Fibroblast of skin of right biceps (primary cell): ENCODE data around the gene ARG1.
"Not testable (repeated sequence)": the region's sequence is repeated elsewhere in the genome, so short reads cannot be mapped to it uniquely, and the experiment has no call there.

Source experiments
- DNase-seq: peaks from one replicate; pipeline ENCODE4 v3.0.0-alpha.2; 2013

The ARG1 gene

GRCh38 chr6:131572686-131573415 lies at the start of gene ARG1:
ARG1 (plus strand) TSS chr6:131573226; CDS start chr6:131573283, 57 bp downstream.
- no peak for DNase-seq

- DNase-seq = no peak
These were observed 48.9 kb upstream of the ARG1 start for GRCh38 chr6:131523988-131524673.

GRCh38 chr6:131524695-131525336 lies 48.2 kb upstream of the ARG1 start:
- no peak for DNase-seq

GRCh38 chr6:131530936-131531335 lies 42.1 kb upstream of the ARG1 start:
- not testable (repeated sequence) for DNase-seq

- not testable (repeated sequence) for DNase-seq
These were observed 41.3 kb upstream of the ARG1 start for GRCh38 chr6:131531681-131532080.

- DNase-seq = no peak
These were observed 40.4 kb upstream of the ARG1 start for GRCh38 chr6:131532580-131533039.

- DNase-seq = not testable (repeated sequence)
These were observed 34.4 kb upstream of the ARG1 start for GRCh38 chr6:131538615-131539014.

- no peak for DNase-seq
These were observed 27.7 kb upstream of the ARG1 start for GRCh38 chr6:131545317-131545716.

GRCh38 chr6:131547488-131547887 lies 25.5 kb upstream of the ARG1 start:
- DNase-seq = no peak

- DNase-seq = no peak
These were observed 24.6 kb upstream of the ARG1 start for GRCh38 chr6:131548441-131548840.

- DNase-seq = no peak
These were observed 23.2 kb upstream of the ARG1 start for GRCh38 chr6:131549811-131550210.

- DNase-seq = no peak
These were observed 21.1 kb upstream of the ARG1 start for GRCh38 chr6:131551902-131552301.

GRCh38 chr6:131552572-131552971 lies 20.5 kb upstream of the ARG1 start:
- no peak for DNase-seq

- DNase-seq = no peak
These were observed 17.0 kb upstream of the ARG1 start for GRCh38 chr6:131555992-131556391.

GRCh38 chr6:131558922-131559321 lies 14.1 kb upstream of the ARG1 start:
- no peak for DNase-seq

- no peak for DNase-seq
These were observed 10.9 kb upstream of the ARG1 start for GRCh38 chr6:131561925-131562707.

- DNase-seq = no peak
These were observed 8.0 kb upstream of the ARG1 start for GRCh38 chr6:131565056-131565455.

- no peak for DNase-seq
These were observed 4.3 kb upstream of the ARG1 start for GRCh38 chr6:131568726-131569125.

- DNase-seq = no peak
These were observed 1.1 kb downstream of the ARG1 start for GRCh38 chr6:131574133-131574532.

GRCh38 chr6:131574686-131575085 lies 1.7 kb downstream of the ARG1 start:
- DNase-seq = no peak

- DNase-seq = no peak
These were observed 2.9 kb downstream of the ARG1 start for GRCh38 chr6:131575834-131576478.

GRCh38 chr6:131581523-131581922 lies 8.5 kb downstream of the ARG1 start:
- DNase-seq = no peak

- no peak for DNase-seq
These were observed 13.5 kb downstream of the ARG1 start for GRCh38 chr6:131586543-131586942.
